HG03064 (cell line): ENCODE data around the gene HOXA3.
A peak's percentile ranks its signal among the peaks of the same experiment; 100 is the strongest.

Source experiments
- ATAC-seq: cut with Tn5 transposase; IDR thresholded peaks from one replicate; pipeline ENCODE4 v1.9.1; 2021; ENCODE audit warnings: low read depth; ENCODE audit not compliant: unreplicated experiment

Gene HOXA3

DNA sequence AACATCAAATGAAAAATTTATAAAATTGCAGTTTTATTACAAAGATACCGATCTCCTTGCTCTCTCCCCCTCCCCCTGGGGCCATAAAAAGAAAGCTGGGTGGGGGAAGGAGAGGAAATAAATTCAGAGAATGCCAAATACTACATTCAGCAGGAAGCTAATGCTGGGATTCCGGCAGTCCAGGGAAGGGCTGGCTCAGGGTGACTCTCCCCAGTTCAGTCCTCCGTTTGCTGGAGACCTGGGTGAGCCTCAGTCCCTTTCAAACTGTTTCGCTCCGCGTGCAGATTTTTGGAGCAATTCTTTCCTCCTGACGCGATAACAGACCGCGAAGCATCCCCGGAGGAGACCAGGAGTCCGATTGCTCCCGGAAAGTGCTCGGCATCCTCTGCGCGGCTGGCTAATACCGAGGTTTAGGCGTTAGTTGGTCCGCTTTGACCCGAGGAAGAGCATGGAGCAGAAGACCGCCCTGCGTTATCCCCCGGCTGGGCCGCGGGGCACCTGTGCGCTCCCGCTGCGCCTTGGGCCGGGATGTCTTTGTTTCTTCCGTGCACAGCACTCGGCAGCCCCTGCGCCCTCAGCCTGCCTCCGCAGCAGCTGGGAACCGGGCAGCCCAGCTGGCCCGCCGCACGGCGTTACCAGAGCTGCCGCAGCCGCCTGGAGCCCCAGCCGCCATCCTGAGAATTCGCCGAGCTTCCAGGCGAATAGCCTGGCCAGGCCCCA, 46.0 kb downstream of the HOXA3 start:
- no peak for ATAC-seq

DNA sequence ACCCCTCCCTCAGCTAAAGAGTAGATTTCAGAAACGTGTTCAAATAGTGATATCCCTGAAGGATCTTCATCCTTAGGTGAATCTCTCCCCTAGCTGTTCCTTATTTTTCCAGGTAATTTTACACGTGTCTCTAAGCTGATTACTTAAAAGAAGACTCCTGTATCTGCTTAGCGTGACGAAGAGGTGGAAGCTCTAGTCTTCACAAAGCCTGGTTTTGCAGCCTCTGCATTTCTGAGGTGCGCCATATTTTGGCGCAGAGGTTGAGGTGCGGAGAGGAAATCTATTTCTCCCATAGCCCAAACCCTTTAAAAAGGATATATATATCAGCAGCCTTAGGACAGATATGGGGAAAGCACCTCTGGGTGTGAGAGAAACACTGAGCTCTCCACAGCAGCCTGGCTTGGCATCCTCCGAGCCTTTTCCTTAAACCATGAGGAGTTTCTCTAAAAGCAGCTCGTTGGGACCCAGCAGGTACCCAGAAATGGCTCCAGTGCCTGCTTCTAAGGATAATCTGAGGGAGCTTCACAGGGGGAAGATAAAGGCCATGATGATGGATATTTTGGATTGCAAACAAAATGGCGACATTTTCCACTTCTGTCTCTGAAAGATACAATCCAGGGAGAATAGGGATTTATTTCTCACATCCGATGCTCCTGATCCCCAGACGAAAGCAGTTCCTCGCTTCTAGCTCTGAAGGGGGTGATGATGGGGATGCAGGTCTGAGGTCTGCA, 46.9 kb downstream of the HOXA3 start:
- ATAC-seq: no peak

DNA sequence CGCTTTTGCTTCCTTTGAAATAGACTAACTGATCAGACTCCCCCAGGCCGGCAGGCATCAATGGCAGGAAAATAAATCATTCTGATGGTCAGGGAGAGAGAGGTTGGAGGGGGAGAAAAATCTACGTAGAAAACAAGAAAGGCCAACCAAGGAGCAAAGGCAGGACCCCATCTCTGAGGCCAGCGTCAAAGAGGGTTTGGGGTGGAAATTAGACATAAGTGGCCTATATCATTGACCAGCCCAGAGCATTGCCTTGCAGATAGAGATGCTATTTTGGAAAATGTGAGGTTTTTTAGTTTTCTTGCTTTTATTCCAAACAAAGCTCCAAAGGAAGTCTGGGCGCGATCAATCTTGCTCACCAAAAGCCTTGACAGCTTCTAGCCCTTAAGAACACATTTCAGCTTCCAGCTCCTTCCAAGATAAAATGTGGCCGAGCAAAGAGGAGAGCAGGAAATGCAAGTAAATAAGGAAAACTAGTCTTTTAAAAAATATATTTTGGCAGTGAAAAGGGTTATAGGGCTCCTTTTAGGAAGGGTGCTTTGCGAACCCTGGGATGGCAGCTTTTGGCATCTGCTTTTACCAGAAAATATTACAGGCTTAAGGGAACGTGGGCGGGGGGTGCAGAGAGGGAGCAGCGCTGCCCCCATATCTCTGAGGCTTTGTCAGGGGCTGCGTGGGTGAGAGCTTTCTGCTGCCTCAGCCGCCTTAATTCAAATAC, 47.9 kb downstream of the HOXA3 start:
- ATAC-seq: no peak

DNA sequence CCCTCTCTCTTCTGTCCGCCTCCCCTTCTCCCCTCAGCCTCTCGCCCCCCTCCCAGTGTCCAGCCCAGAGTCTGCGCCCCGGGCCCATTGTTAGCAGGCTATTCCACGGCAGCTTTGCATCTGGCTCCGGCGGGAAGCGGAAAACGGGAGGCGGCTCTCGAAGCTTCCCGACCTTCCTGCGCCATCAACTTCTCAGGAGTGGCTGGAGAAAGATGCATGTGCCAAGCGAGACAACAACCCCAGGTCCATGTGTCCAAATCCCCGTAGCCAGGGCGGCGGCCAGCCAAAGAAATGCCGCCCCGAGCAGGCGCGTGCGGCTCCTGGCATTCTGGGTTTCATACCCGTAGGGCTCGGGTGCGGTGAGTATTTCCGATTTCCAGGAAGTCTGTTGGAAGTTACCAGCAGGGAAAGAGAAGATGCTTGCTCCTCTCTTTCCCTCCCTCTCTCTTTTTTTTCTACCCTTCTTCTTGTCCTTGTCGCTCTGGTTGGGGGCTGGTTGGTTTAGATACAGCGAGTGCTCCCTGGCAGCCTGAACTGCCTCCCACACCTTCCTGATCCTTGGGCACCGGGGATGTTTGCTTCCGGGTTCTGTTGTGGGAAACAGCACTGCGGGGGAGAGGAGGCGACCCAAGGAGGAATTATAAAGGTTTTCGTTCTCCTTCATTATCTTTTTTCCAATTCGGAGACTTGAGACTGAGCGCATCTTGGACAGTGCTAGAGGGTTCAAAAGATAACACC, 48.7 kb downstream of the HOXA3 start:
- no peak for ATAC-seq

DNA sequence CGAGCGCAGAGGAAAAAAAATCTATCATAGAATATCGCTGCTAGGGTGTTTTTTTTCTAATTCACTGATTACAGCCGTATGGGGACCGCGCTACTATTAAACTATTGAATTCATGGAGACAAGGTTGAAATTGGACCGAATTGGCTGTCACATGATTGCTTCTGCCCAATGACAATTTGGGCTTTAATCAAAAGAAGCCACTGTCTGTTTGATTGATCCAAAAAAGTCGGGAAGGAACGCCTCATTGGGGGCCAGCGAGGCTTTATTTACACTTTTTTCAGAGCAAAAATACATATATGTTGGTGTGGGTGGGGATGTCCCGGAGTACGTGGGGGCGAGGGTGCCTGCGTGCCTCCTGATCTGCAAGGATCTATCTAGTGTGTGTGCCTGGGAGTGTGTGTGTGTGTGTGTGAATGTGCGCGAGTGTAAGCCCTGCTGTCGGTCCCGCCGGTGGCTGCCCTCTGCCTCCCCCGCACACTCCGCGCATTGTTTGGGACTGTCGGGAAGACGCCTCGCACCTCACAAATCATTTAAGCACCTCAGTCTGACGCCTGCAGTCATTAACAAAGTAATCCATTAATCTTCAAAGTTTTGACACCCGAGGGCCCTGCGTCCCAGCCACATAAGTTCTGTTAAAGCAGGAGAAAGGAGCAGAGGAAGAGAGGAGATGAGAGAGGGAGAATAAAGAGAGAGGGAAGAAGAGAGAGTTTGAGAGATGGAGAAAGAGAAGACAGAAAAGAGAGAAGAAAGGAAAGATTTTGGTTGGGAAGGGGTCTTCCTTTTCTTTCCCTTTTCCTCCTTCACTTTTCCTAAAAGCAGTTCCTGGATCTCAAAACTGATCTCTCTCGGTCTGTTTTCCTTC, 49.6 kb downstream of the HOXA3 start, which contains the start of gene HOXA2:
TSS of gene HOXA2 (minus strand) at position 103 of the 862 bp plus-strand sequence. CDS start 183 bp downstream, outside the sequence.
- no peak for ATAC-seq

DNA sequence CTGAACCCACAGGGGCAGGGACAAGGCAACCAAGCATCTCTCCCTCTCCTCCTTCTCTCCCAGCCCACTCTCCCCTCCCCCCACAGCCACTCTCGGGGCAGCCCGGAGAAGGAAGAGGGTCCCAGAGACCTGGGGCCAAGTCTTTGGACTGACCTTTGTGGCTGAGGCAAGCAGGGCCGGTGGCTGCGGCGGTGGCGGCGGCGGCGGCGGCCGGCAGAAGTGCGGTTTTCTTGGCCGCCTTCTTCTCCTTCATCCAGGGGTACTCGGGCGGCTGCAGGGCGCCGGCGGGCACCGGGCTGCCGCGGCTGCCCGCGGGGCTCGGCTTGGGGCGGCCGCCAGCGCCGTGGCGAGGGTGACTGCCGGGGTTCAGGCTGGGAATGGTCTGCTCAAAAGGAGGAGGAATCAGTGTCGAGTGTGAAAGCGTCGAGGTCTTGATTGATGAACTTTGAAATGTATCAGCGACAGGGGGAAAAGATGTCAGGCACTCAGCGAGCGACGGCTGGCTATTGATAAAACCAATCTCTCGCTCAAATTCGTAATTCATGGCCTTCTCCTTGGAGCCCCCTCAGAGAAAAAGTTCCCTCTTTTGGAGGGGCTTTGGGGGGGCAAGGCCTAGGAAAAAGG, 50.3 kb downstream of the HOXA3 start:
- ATAC-seq: no peak

DNA sequence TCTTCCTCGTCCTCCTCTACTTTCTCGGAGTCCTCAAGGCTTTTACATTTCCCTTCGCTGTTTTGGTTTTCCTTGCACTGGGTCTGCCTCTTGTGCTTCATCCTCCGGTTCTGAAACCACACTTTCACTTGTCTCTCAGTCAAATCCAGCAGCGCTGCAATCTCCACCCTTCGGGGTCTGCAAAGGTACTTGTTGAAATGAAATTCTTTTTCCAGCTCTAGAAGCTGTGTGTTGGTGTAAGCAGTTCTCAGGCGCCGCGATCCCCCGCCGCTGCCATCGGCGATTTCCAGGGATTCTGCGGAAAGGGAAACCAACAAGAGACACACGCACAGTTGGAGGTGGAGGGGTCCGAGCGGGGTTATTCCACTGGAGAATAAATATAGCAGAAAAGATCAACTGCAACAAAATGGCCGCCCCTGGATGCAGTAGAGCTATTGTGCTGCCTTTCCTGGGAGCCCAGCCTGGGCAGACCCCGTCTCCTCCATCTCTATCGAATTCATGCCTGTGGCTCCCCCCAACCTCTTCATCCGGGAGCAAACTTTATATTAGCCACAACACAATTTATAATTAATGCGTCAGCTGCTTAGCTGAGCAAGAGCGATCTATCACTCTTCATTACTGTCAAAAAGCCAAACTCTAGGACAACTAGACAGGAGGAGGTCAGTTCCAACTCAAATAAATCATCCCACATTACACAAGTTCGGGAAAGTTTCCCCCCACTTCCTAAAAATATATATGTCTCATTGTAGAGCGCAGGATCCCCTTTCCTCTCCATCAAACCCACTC, 51.0 kb downstream of the HOXA3 start:
- no peak for ATAC-seq

DNA sequence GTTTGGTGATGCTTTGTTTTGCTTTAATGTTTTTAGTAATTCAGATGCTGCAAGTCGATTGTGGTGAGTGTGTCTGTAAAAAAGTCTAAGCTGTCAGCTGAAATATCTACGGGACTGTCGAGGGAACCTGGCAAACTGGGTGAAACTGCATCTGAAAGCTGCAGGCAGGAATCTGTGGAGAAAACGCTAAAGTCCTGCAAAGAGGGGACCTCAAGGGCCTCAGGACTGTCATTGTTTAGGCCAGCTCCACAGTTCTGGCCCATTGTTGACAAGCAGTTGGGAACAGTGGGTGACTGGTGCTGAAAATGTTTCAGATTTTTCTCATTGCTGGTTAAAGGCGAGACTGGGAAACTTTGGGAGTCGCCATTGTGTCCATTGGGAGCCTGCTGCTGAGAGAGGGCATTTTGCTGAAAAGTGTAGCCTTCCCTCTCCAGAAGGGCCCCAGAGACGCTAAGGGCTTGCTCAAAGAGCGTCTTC, 51.7 kb downstream of the HOXA3 start:
- no peak for ATAC-seq

DNA sequence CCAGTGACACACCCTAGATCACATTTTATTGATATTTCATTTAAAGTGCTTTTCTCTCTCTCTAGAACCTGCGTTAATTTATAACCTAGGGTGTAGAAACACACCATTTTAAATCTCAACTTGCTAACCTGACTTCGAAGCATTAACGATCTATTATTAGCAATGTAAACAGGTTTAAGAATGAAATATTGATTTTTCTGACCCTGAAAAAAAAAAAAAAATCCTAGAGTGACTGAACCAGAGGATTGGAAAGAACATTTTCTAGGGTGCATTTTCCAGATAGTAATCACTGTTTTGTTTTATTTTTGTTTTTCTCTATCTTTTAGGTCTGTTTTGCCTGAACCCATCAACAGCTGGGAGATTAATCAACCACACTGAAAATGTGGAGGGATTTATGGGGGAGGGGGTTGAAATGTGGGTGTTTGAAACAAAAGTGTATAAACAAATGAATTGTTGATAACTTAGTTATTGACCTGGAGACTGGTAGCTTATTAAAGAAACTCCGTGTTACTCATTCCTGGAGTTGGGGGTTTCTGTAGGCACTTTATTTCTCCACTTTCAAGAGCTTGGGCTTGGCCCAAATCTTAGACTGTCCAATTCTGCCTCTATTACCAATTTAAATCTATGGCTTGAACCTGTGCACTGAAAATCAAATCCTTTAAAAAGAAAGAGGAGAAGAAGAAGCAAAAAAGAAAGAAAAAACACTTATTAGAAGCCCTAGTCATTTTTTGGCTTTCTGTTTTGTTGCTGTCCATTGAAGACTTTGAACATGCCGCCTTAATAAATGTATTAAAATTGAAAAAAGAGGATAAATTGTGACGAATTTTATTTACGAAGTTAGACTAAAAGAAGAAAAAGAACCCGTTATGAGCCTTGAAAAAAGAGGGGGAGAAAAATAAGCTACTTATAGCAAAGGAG, 52.7 kb downstream of the HOXA3 start:
- ATAC-seq: no peak

DNA sequence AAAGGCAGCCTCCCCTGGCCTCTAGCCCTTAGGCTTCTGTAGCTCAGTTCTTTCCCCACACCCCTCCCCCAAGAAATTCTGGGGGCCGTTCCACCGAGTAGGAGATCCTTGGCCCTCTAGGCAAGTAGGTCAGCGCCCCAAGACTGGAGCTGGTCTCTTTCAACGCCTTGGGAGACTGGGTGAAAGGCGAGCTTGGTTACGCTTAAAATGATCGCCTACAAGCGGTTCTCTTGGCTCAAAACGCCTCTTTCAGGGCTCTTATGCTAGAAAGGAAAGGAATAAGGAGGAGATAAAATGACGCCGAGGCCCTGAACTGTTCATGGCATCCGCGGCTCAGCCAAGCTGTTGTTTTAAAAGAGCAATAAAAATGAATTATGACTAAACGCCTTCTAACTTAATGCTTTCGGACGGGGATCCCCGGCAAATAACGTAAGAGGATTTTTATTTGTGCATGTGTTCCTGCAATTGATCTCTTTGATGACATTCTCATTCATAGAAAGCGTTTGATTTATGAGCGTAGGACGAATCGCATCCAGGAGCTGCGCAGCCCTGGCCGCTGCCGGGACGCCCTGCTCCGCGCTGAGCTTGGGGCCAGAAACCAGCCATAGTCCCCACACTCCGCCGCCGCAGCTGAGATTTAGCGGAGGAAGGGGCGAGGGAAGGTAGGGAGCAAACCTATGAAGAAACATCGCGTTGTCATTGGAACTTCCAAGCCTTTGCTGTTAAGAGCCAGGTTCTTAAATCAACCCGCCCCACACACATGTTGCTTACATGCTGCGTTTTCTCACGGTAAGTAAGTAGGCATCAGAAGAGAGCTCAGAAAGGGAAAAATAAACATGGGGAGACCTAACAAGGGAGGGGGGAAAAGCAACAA, 53.6 kb downstream of the HOXA3 start:
- no peak for ATAC-seq

DNA sequence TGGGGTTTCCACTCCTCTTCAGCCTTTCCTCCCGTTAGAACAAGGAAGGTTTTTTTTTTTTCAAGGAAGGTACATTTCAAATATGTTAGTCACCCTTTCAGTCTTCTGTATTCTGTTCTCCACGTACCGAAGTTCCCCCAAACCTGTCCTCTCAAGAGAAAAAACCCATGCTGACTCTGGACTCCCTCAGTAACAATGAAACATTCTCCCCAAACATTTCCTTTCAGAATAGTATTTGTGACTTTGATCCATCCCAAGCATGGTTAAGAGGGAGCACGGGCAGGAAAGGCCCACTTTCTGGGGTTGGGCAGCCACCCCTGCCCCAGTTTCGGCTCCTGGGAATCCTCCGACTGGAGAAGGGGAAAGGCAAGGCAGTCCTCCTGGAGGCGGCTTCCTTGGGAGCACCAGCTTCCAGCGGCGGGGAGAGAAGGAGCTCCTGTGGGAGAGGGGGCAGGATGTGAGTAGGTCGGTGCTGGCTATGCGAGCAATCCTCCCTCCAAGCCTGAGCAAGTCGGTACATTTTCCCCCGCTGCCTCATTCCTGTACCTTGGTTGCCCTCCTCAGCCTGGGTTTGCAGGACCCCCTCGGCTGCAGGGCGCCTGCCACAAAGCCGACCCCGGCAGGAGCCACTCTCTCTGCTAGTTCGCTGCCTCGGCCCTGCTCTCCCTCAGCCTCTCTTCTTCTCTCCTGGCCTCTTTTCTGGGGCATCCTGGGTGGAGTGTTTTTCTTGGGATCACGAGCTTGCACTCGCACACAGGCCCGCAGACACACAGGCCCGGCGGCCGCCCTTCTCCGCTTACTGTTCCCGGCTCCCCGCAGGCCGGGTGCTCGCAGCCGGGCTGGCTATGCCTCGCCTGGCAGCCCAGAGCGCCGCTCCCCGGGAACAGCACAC, 54.5 kb downstream of the HOXA3 start:
- ATAC-seq: no peak

DNA sequence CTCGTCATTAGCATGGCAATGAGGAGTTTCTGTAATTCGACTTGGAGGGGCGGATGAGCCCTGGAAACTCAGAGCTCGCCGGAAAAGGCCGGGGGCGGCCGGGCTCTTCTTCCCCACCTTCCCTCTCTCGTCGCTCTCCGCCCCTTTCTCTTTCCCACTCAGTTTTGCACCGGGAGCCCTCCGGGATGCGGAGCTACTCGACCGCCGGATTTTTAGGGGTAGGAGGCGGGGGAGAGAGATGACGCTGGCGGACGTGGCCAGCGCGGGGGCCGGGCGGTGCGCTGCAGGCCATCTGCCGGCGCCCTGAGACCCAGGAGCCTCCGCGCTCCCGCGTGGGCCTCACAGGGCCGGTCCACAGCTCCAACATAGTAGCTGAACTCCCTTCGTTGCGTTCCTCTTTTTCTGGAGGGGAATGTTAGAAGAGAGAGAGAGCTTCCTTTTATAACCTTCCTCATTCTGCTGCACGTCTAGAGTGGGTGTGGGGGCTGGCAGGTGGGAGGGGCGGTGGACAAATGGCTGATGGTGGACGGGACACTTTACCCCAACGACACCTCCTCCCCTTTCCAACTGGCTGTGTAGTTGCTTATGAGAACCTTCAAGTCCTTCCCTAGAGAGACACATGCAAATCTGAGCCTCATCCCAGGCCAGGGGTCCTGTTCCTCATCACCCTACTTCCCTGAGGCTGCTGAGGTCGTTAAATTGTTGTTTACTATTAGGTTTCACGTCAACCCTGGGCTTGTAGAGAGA, 55.4 kb downstream of the HOXA3 start:
- ATAC-seq: no peak

DNA sequence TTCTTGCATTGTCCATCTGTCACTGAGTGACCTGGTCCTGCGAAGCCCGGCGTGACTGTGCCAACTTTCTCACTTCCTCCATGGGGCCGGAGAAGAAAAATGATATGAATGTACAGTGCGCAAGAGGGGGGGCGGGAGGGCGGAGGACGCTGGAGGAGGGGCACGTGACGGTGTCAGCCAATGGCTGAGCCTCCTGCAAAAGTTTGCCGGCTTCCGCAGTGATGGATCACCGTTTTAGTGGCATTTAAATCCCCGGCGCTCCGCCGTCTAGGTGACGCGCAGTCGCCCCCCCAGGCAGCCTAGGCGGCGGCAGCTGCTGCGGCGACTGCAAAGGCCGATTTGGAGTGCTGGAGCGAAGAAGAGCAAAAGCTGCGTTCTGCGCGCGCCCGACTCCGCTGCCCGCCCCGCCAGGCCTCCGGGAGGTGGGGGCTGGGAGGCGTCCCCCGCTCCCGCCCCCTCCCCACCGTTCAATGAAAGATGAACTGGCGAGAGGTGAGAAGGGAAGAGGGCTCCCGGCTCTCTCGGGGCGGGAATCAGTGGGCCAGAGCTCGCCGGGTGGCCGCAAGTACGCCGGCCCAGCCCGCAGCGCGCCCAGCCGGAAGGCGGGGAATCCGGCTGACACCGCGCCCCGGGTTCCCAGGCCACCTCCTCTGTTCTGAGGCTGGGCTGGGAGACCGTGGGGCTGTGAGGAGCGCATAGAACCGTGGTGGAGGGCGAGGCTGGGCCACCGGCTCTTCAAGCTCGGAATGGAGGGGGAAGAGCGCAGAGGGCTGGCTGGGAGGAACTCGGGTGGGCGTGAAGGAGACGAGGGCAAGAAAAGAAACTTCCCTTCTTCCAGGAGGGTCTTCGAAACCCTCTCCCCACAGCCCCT, 56.3 kb downstream of the HOXA3 start, which contains the start of gene HOXA1:
TSS of gene HOXA1 (minus strand) at position 104 of the 871 bp plus-strand sequence. CDS start at position 16, 88 bp downstream.
- ATAC-seq: peak; percentile 86
